Effector memory CD4-positive, alpha-beta T cell (primary cell): ENCODE results near the gene RFT1.
A peak's percentile ranks its signal among the peaks of the same experiment; 100 is the strongest.

Source experiments
- DNase-seq, 3 donors: peaks; one replicate each; pipeline ENCODE4 v3.0.0-alpha.2; 2020
- H3K27ac ChIP-seq: 2 replicates; pipeline ENCODE4 v1.7.0; 2013; ENCODE audit warnings: mild to moderate bottlenecking, low read length, moderate library complexity; ENCODE audit not compliant: insufficient read depth, poor library complexity, severe bottlenecking
- H3K27me3 ChIP-seq: replicated peaks from 2 replicates; pipeline ENCODE4 v1.7.0; 2013; ENCODE audit warnings: mild to moderate bottlenecking, low read length; ENCODE audit not compliant: insufficient read depth, control insufficient read depth, poor library complexity, severe bottlenecking
- H3K36me3 ChIP-seq: 2 replicates; pipeline ENCODE4 v1.7.0; 2013; ENCODE audit warnings: mild to moderate bottlenecking, low read length, moderate library complexity; ENCODE audit not compliant: control insufficient read depth, insufficient read depth
- H3K4me1 ChIP-seq: 2 replicates; pipeline ENCODE4 v1.7.0; 2013; ENCODE audit warnings: low read length, mild to moderate bottlenecking; ENCODE audit not compliant: control insufficient read depth, insufficient read depth, poor library complexity, severe bottlenecking
- H3K4me3 ChIP-seq: 2 replicates; pipeline ENCODE4 v1.7.0; 2013; ENCODE audit warnings: low read length, low read depth, mild to moderate bottlenecking; ENCODE audit not compliant: insufficient read depth, poor library complexity, severe bottlenecking
- H3K9me3 ChIP-seq: 2 replicates; pipeline ENCODE4 v1.7.0; 2013; ENCODE audit warnings: mild to moderate bottlenecking, low read length, moderate library complexity; ENCODE audit not compliant: control insufficient read depth

The RFT1 gene

DNA sequence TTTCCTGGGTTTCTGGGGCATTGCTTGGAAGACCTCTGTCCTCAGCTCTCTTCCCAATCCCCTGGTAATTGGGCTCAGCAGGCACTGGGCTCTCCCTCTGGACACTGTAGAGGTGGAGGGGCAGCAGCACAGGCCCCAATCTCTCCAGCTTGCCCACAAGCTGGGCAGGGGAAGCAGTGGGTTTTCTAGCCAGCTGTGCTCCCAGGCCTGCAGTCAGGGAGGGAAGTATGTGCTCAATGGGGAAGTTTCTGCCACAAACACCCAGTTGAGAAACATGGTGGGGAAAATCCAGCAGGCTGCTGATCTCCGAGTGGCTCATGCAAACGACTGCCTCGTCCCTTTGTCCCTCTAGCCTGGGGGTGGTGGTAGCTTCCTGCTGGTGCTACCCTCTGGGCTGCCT, 12.8 kb upstream of the RFT1 start:
- no peak overlapping the region for H3K27ac ChIP-seq
- no peak for DNase-seq
- H3K9me3 ChIP-seq: no peaks in the 10 kb centered on the region
- H3K4me1 ChIP-seq: no peaks in the 10 kb centered on the region
- H3K36me3 ChIP-seq: no peaks in the 10 kb centered on the region
- no peak overlapping the region for H3K4me3 ChIP-seq
- H3K27me3 ChIP-seq: no peaks in the 10 kb centered on the region

GRCh38 chr3:53140847-53141845, 10.9 kb upstream of the RFT1 start:
- H3K4me3 ChIP-seq: no peak overlapping the region
- H3K27ac ChIP-seq: no peak overlapping the region
- no peak for DNase-seq

GRCh38 chr3:53139906-53140846, 9.9 kb upstream of the RFT1 start:
- no peaks in the 10 kb centered on the region for H3K9me3 ChIP-seq
- no peaks in the 10 kb centered on the region for H3K36me3 ChIP-seq
- no peaks in the 10 kb centered on the region for H3K4me1 ChIP-seq
- H3K27ac ChIP-seq: no peak overlapping the region
- DNase-seq: no peak
- H3K4me3 ChIP-seq: no peak overlapping the region
- no peaks in the 10 kb centered on the region for H3K27me3 ChIP-seq

More at GRCh38 chr3:53140847-53141845, 10.9 kb upstream of the RFT1 start:
- Histone ChIP-seq H3K27me3 (no peaks in the 10 kb centered on the region), H3K9me3 (no peaks in the 10 kb centered on the region), H3K4me1 (no peaks in the 10 kb centered on the region), H3K36me3 (no peaks in the 10 kb centered on the region)

DNA sequence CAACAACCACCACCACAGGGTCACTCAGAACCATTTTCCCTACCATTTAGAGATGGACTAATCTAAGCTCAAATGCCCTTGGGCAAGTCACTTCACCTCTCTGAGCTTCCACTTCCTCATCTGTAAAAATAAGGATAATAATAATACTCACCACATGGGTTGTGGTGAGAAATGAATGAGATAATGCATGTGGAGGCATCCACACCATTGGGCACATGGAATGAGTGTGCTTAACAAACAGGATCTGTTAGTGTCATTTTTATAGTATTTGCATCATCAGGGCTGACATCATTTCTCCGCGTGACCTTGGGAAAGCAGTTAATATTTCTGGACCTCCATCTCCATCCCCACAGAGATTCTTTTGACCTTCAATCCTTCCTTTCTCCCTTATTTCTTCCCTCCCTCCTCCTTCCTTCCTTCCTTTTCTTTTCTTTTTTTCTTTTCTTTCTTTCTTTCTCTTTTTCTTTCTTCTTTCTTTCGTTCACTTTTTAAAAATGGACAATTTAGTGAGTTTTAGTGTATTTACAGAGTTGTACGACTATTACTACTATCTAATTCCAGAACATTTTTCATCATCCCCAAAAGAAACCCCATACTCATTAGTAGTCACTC, 7.7 kb upstream of the RFT1 start:
- no peak for DNase-seq
- H3K4me1 ChIP-seq: no peaks in the 10 kb centered on the region
- H3K27ac ChIP-seq: no peak overlapping the region
- no peak overlapping the region for H3K4me3 ChIP-seq
- no peaks in the 10 kb centered on the region for H3K9me3 ChIP-seq
- H3K36me3 ChIP-seq: no peaks in the 10 kb centered on the region
- no peaks in the 10 kb centered on the region for H3K27me3 ChIP-seq

DNA sequence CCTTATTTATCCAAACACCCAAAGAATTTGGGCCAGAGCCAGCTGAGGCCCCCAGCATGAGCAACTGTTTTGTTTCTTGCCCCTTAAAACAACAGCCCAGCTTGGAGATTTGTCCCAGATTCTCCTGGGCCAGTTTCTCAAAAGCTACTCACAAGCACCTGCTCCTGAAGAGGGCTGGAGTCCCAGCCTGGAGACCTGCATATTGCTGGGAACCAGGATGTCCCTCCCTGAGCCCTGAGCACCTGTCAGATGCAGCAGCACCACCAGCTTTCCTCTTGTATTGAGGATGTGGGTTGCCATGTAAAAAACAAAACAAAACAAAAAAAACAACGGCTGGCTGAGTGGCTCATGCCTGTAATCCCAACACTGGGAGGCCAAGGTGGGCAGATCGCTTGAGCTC, 7.0 kb upstream of the RFT1 start:
- H3K27ac ChIP-seq: no peak overlapping the region
- no peak overlapping the region for H3K4me3 ChIP-seq
- no peaks in the 10 kb centered on the region for H3K27me3 ChIP-seq
- H3K36me3 ChIP-seq: no peaks in the 10 kb centered on the region
- no peaks in the 10 kb centered on the region for H3K9me3 ChIP-seq
- DNase-seq: no peak
- H3K4me1 ChIP-seq: no peaks in the 10 kb centered on the region

DNA sequence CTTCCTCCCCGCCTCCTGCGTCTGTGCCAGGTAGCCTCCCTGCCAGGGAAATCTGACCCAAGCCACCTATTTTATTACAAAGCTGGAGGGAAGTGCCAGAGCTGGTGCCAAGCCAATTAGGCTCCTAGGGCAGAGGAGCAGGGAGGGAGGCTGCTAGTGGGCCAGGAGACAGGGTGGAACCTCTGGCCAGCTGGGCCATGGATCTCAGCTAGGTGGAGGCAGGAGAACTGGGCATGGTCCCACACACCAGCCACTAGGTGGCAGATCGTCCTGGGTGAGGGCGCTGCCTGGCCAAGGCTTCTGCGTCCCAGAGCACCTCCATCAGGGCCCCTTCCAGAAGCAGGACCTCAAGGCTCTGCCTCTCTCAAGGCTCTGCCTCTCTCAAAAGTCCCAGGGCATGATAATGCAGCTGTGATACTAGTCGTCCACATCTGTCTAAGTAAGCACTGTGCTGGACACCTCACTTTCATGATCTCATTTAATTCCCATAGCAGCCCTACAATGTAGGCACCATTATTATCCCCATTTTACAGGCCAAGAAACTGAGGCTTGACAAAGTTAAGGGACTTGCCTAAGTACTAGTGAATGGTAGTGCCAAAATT, 4.5 kb upstream of the RFT1 start:
- H3K27me3 ChIP-seq: no peaks in the 10 kb centered on the region
- peak; percentile 20 to 43 (median 22) for DNase-seq
- no peaks in the 10 kb centered on the region for H3K9me3 ChIP-seq
- no peak overlapping the region for H3K4me3 ChIP-seq
- no peaks in the 10 kb centered on the region for H3K36me3 ChIP-seq
- peaks cover 9% of the 10 kb centered on the region for H3K4me1 ChIP-seq
- H3K27ac ChIP-seq: no peak overlapping the region

GRCh38 chr3:53132347-53132746, 2.1 kb upstream of the RFT1 start:
- Histone ChIP-seq H3K27ac (no peak overlapping the region), H3K4me1 (peaks cover 16% of the 10 kb centered on the region), H3K36me3 (no peaks in the 10 kb centered on the region), H3K27me3 (no peaks in the 10 kb centered on the region), H3K4me3 (no peak overlapping the region), H3K9me3 (no peaks in the 10 kb centered on the region)
- no peak for DNase-seq

GRCh38 chr3:53131096-53131495, 861 bp upstream of the RFT1 start:
- no peaks in the 10 kb centered on the region for H3K36me3 ChIP-seq
- no peak for DNase-seq
- peaks cover 16% of the 10 kb centered on the region for H3K4me1 ChIP-seq
- peak overlapping the region; percentile 90 for H3K4me3 ChIP-seq
- H3K27ac ChIP-seq: peak overlapping the region; percentile 95
- H3K9me3 ChIP-seq: no peaks in the 10 kb centered on the region
- H3K27me3 ChIP-seq: no peaks in the 10 kb centered on the region

DNA sequence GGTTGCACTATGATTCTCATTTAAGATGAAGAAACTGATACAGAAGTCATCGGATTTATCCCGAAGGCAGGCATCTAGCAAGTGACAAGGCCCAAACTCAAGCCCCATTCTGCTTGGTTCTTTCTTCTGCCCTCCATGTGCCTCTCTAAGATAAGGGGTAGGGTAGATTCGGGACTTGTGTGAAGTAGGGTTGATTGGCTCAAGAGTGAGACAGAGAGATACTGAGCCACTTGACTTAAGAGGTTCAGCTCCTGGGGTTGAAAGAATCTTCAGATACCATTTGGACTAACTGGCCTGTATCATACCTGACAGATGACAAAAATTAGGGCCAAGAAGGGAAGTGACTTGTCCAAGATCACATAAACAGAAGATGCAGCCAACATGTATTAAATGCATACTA, 891 bp downstream of the RFT1 start:
- Histone ChIP-seq H3K36me3 (peaks cover 13% of the 10 kb centered on the region), H3K27ac (peak overlapping the region; percentile 95), H3K4me1 (peaks cover 16% of the 10 kb centered on the region), H3K9me3 (no peaks in the 10 kb centered on the region), H3K4me3 (peak overlapping the region; percentile 90), H3K27me3 (no peaks in the 10 kb centered on the region)
- DNase-seq: no peak
